ENCODE measurements around the gene UGT2B28.
"Not testable (repeated sequence)": the region's sequence is repeated elsewhere in the genome, so short reads cannot be mapped to it uniquely, and the experiment has no call there.

UGT2B28 gene

GRCh38 chr4:69343558-69344420 is 63.5 kb downstream of the UGT2B28 start:
- DNase-seq (ENCODE audit: low spot score) = not testable (repeated sequence)
